Astrocyte (in vitro differentiated cells and primary cell): Measurements from ENCODE around the gene FHL3.

Experiments used
- EZH2 ChIP-seq: IDR thresholded peaks from 2 replicates; pipeline ENCODE4 v1.6.1; 2012; ENCODE audit warnings: mild to moderate bottlenecking, low read length, inconsistent platforms; ENCODE audit not compliant: insufficient read depth
- TF ChIP-seq, protein P1 (sequence below): IDR thresholded peaks from 2 replicates; pipeline ENCODE4 v1.5.1; 2011; ENCODE audit warnings: low read depth, mild to moderate bottlenecking, inconsistent platforms, low read length, moderate library complexity; ENCODE audit not compliant: insufficient read depth

DNA sequence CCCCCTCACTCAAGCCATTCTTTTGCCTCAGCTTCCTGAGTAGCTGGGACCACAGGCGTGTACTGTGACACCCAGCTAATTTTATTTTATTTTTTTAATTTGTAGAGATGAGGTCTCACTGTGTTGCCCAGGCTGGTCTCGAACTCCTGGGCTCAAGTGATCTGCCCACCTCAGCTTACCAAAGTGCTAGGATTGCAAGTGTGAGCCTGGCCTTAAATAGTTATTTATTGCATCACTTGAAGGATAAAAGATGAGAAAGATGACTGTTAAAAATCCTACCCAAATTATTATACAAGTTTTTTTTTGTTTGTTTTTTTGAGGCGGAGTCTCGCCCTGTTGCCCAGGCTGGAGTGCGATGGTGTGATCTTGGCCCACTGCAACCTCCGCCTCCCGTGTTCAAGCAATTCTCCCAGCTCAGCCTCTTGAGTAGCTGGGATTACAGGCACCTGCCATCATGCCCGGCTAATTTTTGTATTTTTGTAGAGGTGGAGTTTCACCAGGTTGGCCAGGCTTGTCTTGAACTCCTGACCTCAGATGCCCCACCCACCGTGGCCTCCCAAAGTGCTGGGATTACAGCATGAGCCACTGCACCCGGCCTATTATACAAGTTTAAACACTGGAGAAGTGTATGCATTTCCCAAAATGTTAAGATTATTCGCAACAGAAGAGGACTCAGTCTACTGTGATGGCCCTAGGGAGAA lies 9.6 kb upstream of the FHL3 start:
- no peak for TF ChIP-seq EZH2
- TF ChIP-seq, protein P1, sequence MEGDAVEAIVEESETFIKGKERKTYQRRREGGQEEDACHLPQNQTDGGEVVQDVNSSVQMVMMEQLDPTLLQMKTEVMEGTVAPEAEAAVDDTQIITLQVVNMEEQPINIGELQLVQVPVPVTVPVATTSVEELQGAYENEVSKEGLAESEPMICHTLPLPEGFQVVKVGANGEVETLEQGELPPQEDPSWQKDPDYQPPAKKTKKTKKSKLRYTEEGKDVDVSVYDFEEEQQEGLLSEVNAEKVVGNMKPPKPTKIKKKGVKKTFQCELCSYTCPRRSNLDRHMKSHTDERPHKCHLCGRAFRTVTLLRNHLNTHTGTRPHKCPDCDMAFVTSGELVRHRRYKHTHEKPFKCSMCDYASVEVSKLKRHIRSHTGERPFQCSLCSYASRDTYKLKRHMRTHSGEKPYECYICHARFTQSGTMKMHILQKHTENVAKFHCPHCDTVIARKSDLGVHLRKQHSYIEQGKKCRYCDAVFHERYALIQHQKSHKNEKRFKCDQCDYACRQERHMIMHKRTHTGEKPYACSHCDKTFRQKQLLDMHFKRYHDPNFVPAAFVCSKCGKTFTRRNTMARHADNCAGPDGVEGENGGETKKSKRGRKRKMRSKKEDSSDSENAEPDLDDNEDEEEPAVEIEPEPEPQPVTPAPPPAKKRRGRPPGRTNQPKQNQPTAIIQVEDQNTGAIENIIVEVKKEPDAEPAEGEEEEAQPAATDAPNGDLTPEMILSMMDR, result no peak
